ENCODE data around the gene COQ8A.

The COQ8A gene

GRCh38 chr1:227033880-227034279, 93.8 kb downstream of the COQ8A start:
- no peak for DNase-seq

GRCh38 chr1:227035316-227035715, 95.2 kb downstream of the COQ8A start:
- DNase-seq, result peak; percentile 6

- DNase-seq, result no peak
These were observed 97.0 kb downstream of the COQ8A start for GRCh38 chr1:227037121-227037520.

Measured in NCI-H187 treated with DMSO at 0.1 percent for 48 hours (cell line).